Measurements from ENCODE around the gene TECPR1.

- TF ChIP-seq POLR2A (IDR thresholded peaks at IDR 0.05): no peak
- no peak for TF ChIP-seq CTCF (IDR thresholded peaks at IDR 0.05)
- no peak for TF ChIP-seq EP300 (IDR thresholded peaks at IDR 0.05)
These were observed 41.2 kb upstream of the TECPR1 start for GRCh38 chr7:98293265-98293664.
